Mammary epithelial cell (primary cell): ENCODE measurements around the gene TCN2.

Experiments
- EZH2 ChIP-seq: IDR thresholded peaks from 2 replicates; pipeline ENCODE4 v1.6.1; 2012; ENCODE audit warnings: low read length, inconsistent platforms, borderline replicate concordance
- TF ChIP-seq, protein P1 (sequence below), 2 donors: IDR thresholded peaks in 1 of 2; conservative IDR thresholded peaks in 1 of 2; 2 replicates each; pipeline ENCODE4 v1.5.1; 2011 to 2012; ENCODE audit warnings: inconsistent platforms in 2 of 2, low read length in 2 of 2, mild to moderate bottlenecking in 2 of 2, control low read depth in 1 of 2, low read depth in 1 of 2; ENCODE audit not compliant: insufficient read depth in 1 of 2; ENCODE audit errors: extremely low read depth in 1 of 2

GRCh38 chr22:30564761-30565119 lies 42.2 kb upstream of the TCN2 start:
- TF ChIP-seq EZH2: no peak
- TF ChIP-seq, protein P1, sequence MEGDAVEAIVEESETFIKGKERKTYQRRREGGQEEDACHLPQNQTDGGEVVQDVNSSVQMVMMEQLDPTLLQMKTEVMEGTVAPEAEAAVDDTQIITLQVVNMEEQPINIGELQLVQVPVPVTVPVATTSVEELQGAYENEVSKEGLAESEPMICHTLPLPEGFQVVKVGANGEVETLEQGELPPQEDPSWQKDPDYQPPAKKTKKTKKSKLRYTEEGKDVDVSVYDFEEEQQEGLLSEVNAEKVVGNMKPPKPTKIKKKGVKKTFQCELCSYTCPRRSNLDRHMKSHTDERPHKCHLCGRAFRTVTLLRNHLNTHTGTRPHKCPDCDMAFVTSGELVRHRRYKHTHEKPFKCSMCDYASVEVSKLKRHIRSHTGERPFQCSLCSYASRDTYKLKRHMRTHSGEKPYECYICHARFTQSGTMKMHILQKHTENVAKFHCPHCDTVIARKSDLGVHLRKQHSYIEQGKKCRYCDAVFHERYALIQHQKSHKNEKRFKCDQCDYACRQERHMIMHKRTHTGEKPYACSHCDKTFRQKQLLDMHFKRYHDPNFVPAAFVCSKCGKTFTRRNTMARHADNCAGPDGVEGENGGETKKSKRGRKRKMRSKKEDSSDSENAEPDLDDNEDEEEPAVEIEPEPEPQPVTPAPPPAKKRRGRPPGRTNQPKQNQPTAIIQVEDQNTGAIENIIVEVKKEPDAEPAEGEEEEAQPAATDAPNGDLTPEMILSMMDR (conservative IDR thresholded peaks at IDR 0.05 in 1 of 2, IDR thresholded peaks at IDR 0.05 in 1 of 2; ENCODE audit: extremely low read depth in 1 of 2, insufficient read depth in 1 of 2, low read depth in 1 of 2, low read length in 2 of 2): no peak
